RPMI8226 (cell line): ENCODE data around the gene RRM1.
"Not testable (repeated sequence)": the region's sequence is repeated elsewhere in the genome, so short reads cannot be mapped to it uniquely, and the experiment has no call there.

Source experiments
- DNase-seq: peaks from one replicate; pipeline ENCODE4 v3.0.0-alpha.2; 2015

RRM1 gene

GRCh38 chr11:4094348-4095291 lies at the start of gene RRM1:
TSS of gene RRM1 (plus strand) at chr11:4094799. CDS start at chr11:4095013, 214 bp downstream.
- DNase-seq = peak; percentile 92

- DNase-seq = no peak
These were observed 49.5 kb upstream of the RRM1 start for GRCh38 chr11:4044976-4045646.

GRCh38 chr11:4048340-4048739 lies 46.3 kb upstream of the RRM1 start:
- no peak for DNase-seq

- DNase-seq = no peak
These were observed 45.6 kb upstream of the RRM1 start for GRCh38 chr11:4049006-4049405.

- no peak for DNase-seq
These were observed 44.5 kb upstream of the RRM1 start for GRCh38 chr11:4050138-4050537.

- DNase-seq = not testable (repeated sequence)
These were observed 41.4 kb upstream of the RRM1 start for GRCh38 chr11:4053200-4053599.

- DNase-seq = no peak
These were observed 40.0 kb upstream of the RRM1 start for GRCh38 chr11:4054643-4055042.

- no peak for DNase-seq
These were observed 35.2 kb upstream of the RRM1 start for GRCh38 chr11:4059424-4059823.

GRCh38 chr11:4060182-4060923 lies 34.2 kb upstream of the RRM1 start:
- DNase-seq = no peak

- DNase-seq = no peak
These were observed 32.9 kb upstream of the RRM1 start for GRCh38 chr11:4061700-4062099.

- no peak for DNase-seq
These were observed 31.3 kb upstream of the RRM1 start for GRCh38 chr11:4063348-4063747.

GRCh38 chr11:4064278-4064955 lies 30.2 kb upstream of the RRM1 start:
- no peak for DNase-seq

GRCh38 chr11:4065086-4065485 lies 29.5 kb upstream of the RRM1 start:
- DNase-seq = no peak

GRCh38 chr11:4065601-4066377 lies 28.8 kb upstream of the RRM1 start:
- DNase-seq = no peak

GRCh38 chr11:4066910-4067309 lies 27.7 kb upstream of the RRM1 start:
- no peak for DNase-seq

- no peak for DNase-seq
These were observed 25.6 kb upstream of the RRM1 start for GRCh38 chr11:4068962-4069361.

GRCh38 chr11:4071325-4071724 lies 23.3 kb upstream of the RRM1 start:
- DNase-seq = no peak

GRCh38 chr11:4071914-4072313 lies 22.7 kb upstream of the RRM1 start:
- DNase-seq = no peak

GRCh38 chr11:4072668-4073285 lies 21.8 kb upstream of the RRM1 start:
- peak; percentile 55 for DNase-seq

- DNase-seq = no peak
These were observed 20.3 kb upstream of the RRM1 start for GRCh38 chr11:4074266-4074665.

- DNase-seq = no peak
These were observed 17.8 kb upstream of the RRM1 start for GRCh38 chr11:4076774-4077173.

- DNase-seq = no peak
These were observed 11.4 kb upstream of the RRM1 start for GRCh38 chr11:4083198-4083597.
